SK-N-SH treated with all-trans-retinoic acid at 6 μM for 48 hours (cell line): ENCODE results near the gene AFAP1.

Experiments
- ATAC-seq: fragments of 200-7000 bp; cut with Tn5 transposase; 3 replicates; pipeline ENCODE4 v1.9.1; 2020; ENCODE audit warnings: mild to moderate bottlenecking, moderate library complexity
- ARNTL ChIP-seq: fragments of 450-650 bp; formaldehyde crosslinking; IDR thresholded peaks from 2 replicates; pipeline ENCODE4 v1.5.0; 2020; ENCODE audit warnings: low read depth, mild to moderate bottlenecking, moderate library complexity, borderline replicate concordance
- BACH2 ChIP-seq: fragments of 250-450 bp; sonication (Bioruptor Pico); IDR thresholded peaks from 2 replicates; pipeline ENCODE4 v1.9.0; 2021; ENCODE audit warnings: mild to moderate bottlenecking, borderline replicate concordance
- CREB5 ChIP-seq: fragments of 250-450 bp; sonication (Bioruptor Pico); IDR thresholded peaks from 2 replicates; pipeline ENCODE4 v1.5.1; 2020; ENCODE audit warnings: low read depth, mild to moderate bottlenecking, moderate library complexity
- CSDC2 ChIP-seq: fragments of 250-450 bp; sonication (Bioruptor Pico); IDR thresholded peaks from 2 replicates; pipeline ENCODE4 v1.5.0; 2020; ENCODE audit warnings: mild to moderate bottlenecking, moderate library complexity
- CSRNP3 ChIP-seq: fragments of 250-450 bp; sonication (Bioruptor Pico); IDR thresholded peaks from 2 replicates; pipeline ENCODE4 v1.5.1; 2021; ENCODE audit warnings: mild to moderate bottlenecking, moderate library complexity
- ESRRG ChIP-seq: fragments of 250-450 bp; sonication (Bioruptor Pico); IDR thresholded peaks from 2 replicates; pipeline ENCODE4 v1.6.1; 2021; ENCODE audit warnings: mild to moderate bottlenecking
- GLIS3 ChIP-seq: fragments of 250-450 bp; sonication (Bioruptor Pico); IDR thresholded peaks from 2 replicates; pipeline ENCODE4 v1.5.0; 2020; ENCODE audit warnings: mild to moderate bottlenecking, moderate library complexity
- ISL1 ChIP-seq: fragments of 250-450 bp; sonication (Bioruptor Pico); IDR thresholded peaks from 2 replicates; pipeline ENCODE4 v2.1.2; 2022; ENCODE audit warnings: mild to moderate bottlenecking, moderate library complexity
- OSR1 ChIP-seq: fragments of 250-450 bp; sonication (Bioruptor Pico); IDR thresholded peaks from 2 replicates; pipeline ENCODE4 v1.8.0; 2022; ENCODE audit warnings: moderate library complexity, mild to moderate bottlenecking, inconsistent platforms
- PATZ1 ChIP-seq: fragments of 250-450 bp; sonication (Bioruptor Pico); IDR thresholded peaks from 2 replicates; pipeline ENCODE4 v1.8.0; 2020; ENCODE audit warnings: mild to moderate bottlenecking, moderate library complexity, borderline replicate concordance
- PPARA ChIP-seq: fragments of 250-450 bp; sonication (Bioruptor Pico); IDR thresholded peaks from 2 replicates; pipeline ENCODE4 v1.5.0; 2020; ENCODE audit warnings: mild to moderate bottlenecking, borderline replicate concordance
- RARB ChIP-seq: fragments of 250-450 bp; sonication (Bioruptor Pico); IDR thresholded peaks from 2 replicates; pipeline ENCODE4 v1.8.0; 2021; ENCODE audit warnings: mild to moderate bottlenecking, moderate library complexity
- SNAI2 ChIP-seq: fragments of 250-450 bp; sonication (Bioruptor Pico); IDR thresholded peaks from 2 replicates; pipeline ENCODE4 v1.5.0; 2020; ENCODE audit warnings: mild to moderate bottlenecking, moderate library complexity
- TCF4 ChIP-seq: fragments of 250-450 bp; sonication (Bioruptor Pico); IDR thresholded peaks from 2 replicates; pipeline ENCODE4 v1.8.0; 2021; ENCODE audit warnings: mild to moderate bottlenecking, moderate library complexity, borderline replicate concordance
- TOX ChIP-seq: fragments of 250-450 bp; sonication (Bioruptor Pico); IDR thresholded peaks from 2 replicates; pipeline ENCODE4 v1.8.0; 2021; ENCODE audit warnings: mild to moderate bottlenecking, moderate library complexity, borderline replicate concordance
- TSHZ2 ChIP-seq: fragments of 250-450 bp; sonication (Bioruptor Pico); IDR thresholded peaks from 2 replicates; pipeline ENCODE4 v1.5.0; 2020; ENCODE audit warnings: mild to moderate bottlenecking, moderate library complexity
- ZC3H10 ChIP-seq: fragments of 250-450 bp; sonication (Bioruptor Pico); IDR thresholded peaks from 2 replicates; pipeline ENCODE4 v1.5.1; 2021; ENCODE audit warnings: mild to moderate bottlenecking, moderate library complexity
- ZFP3 ChIP-seq: fragments of 250-450 bp; sonication (Bioruptor Pico); IDR thresholded peaks from 2 replicates; pipeline ENCODE4 v1.5.0; 2020; ENCODE audit warnings: mild to moderate bottlenecking, moderate library complexity
- ZFP30 ChIP-seq: fragments of 450-650 bp; formaldehyde crosslinking; IDR thresholded peaks from 2 replicates; pipeline ENCODE4 v1.5.0; 2022; ENCODE audit warnings: mild to moderate bottlenecking, moderate library complexity
- ZNF565 ChIP-seq: fragments of 450-650 bp; formaldehyde crosslinking; conservative IDR thresholded peaks from 2 replicates; pipeline ENCODE4 v1.5.0; 2020; ENCODE audit warnings: low read depth, mild to moderate bottlenecking, moderate library complexity
- ZNF70 ChIP-seq: fragments of 450-650 bp; formaldehyde crosslinking; IDR thresholded peaks from 2 replicates; pipeline ENCODE4 v1.5.0; 2020; ENCODE audit warnings: mild to moderate bottlenecking, moderate library complexity
- ZNF8 ChIP-seq: fragments of 450-650 bp; formaldehyde crosslinking; IDR thresholded peaks from 2 replicates; pipeline ENCODE4 v1.5.0; 2020; ENCODE audit warnings: mild to moderate bottlenecking, moderate library complexity

Gene AFAP1

GRCh38 chr4:7766086-7766485, 173.6 kb downstream of the AFAP1 start:
- TF ChIP-seq PATZ1, result no peak
- TF ChIP-seq PPARA (CRISPR knock-in tag), result no peak
- no peak for TF ChIP-seq CREB5 (CRISPR knock-in tag)
- TF ChIP-seq, all 23 proteins: peak for 0
- no peak for ATAC-seq

GRCh38 chr4:7765666-7766065, 174.0 kb downstream of the AFAP1 start:
- no peak for TF ChIP-seq ZNF70
- no peak for TF ChIP-seq TSHZ2
- no peak for TF ChIP-seq ZNF565
- no peak for TF ChIP-seq ARNTL (CRISPR knock-in tag)
- TF ChIP-seq GLIS3, result no peak
- TF ChIP-seq ZC3H10, result no peak
- no peak for TF ChIP-seq RARB (CRISPR knock-in tag)
- no peak for TF ChIP-seq ZFP30 (CRISPR knock-in tag)
- no peak for TF ChIP-seq PATZ1
- TF ChIP-seq ZFP3 (CRISPR knock-in tag), result no peak
- no peak for TF ChIP-seq SNAI2 (CRISPR knock-in tag)
- no peak for TF ChIP-seq PPARA (CRISPR knock-in tag)
- TF ChIP-seq ISL1 (CRISPR knock-in tag), result no peak
- no peak for TF ChIP-seq TCF4 (CRISPR knock-in tag)
- no peak for TF ChIP-seq CREB5 (CRISPR knock-in tag)
- ATAC-seq, result no peak

- no peak for ATAC-seq
- TF ChIP-seq CREB5 (CRISPR knock-in tag) (no peak), OSR1 (no peak), ZC3H10 (no peak), BACH2 (CRISPR knock-in tag) (no peak), PATZ1 (no peak), ISL1 (CRISPR knock-in tag) (no peak), ZNF565 (no peak), TOX (CRISPR knock-in tag) (no peak), CSDC2 (CRISPR knock-in tag) (no peak), ZNF8 (CRISPR knock-in tag) (no peak), CSRNP3 (CRISPR knock-in tag) (no peak), GLIS3 (no peak), PPARA (CRISPR knock-in tag) (no peak), ESRRG (CRISPR knock-in tag) (no peak), ZNF70 (no peak), ZFP30 (CRISPR knock-in tag) (no peak), TCF4 (CRISPR knock-in tag) (no peak), ZFP3 (CRISPR knock-in tag) (no peak)
Measured at GRCh38 chr4:7764466-7764865, 175.2 kb downstream of the AFAP1 start.
